HCT116 (cell line): Measurements from ENCODE around the gene MYZAP. TPM values are rescaled to one million over a fixed set of nuclear protein-coding genes. Genes with fewer than 3 reads are reported as not detected.

Source experiments
- ATAC-seq: fragments of 200-7000 bp; cut with Tn5 transposase; 2 replicates; pipeline ENCODE4 v1.9.1; 2020; ENCODE audit warnings: mild to moderate bottlenecking, moderate library complexity
- BruUV-seq: library from RNA; stranded (reverse); fragments of 400-500 nt; replicated peaks from 2 replicates; lab custom pipeline; 2021; lab: Mats Ljungman, UMichigan
- CTCF ChIA-PET: fragments of 300-600 bp; sonication (Branson Sonifier 250); formaldehyde crosslinking; loops from one replicate; lab custom pipeline; 2021; ENCODE audit warnings: antibody characterized with exemption; lab: Charles Lee
- POLR2A ChIA-PET: fragments of 300-600, 350-600 bp; sonication (Branson Sonifier 250); formaldehyde crosslinking; loops from one replicate; lab custom pipeline; 2021; ENCODE audit warnings: antibody characterized with exemption; lab: Charles Lee
- RAD21 ChIA-PET, 2 experiments: fragments of 300-600 bp; sonication (Branson Sonifier 250); formaldehyde crosslinking; loops; one replicate each; lab custom pipeline; 2023; ENCODE audit warnings: low total read pairs in 2 of 2; ENCODE audit not compliant: uncharacterized antibody in 2 of 2, unreplicated experiment in 2 of 2, low non-redundant PET in 1 of 2; lab: Charles Lee
- DNase-seq: peaks from one replicate; pipeline ENCODE4 v3.0.0-alpha.2; 2010; ENCODE audit warnings: low read depth, low spot score
- H2AFZ ChIP-seq: fragments of 200-600 bp; shearing (Covaris generic), sonication (generic); 2 replicates; pipeline ENCODE4 v1.6.1; 2017; ENCODE audit warnings: low read depth, mixed run types, mixed read lengths, antibody characterized with exemption, low read length; ENCODE audit not compliant: poor library complexity, severe bottlenecking
- H3K27ac ChIP-seq: 2 replicates; pipeline ENCODE4 v1.5.1; 2012; ENCODE audit warnings: low read depth, low read length
- H3K27me3 ChIP-seq: fragments of 200-600 bp; sonication (generic); 2 replicates; pipeline ENCODE4 v1.6.1; 2016; ENCODE audit warnings: mixed run types, low read length, mixed read lengths; ENCODE audit not compliant: insufficient read depth
- H3K36me3 ChIP-seq, 2 experiments: fragments of 200-500 bp in 1 of 2; fragments of 200-600 bp in 1 of 2; sonication (Bioruptor generic) in 1 of 2; sonication (generic) in 1 of 2; 2 replicates each; pipeline versions ENCODE4 v1.5.1 to v1.6.1; 2014 to 2016; ENCODE audit warnings: low read length in 2 of 2, inconsistent platforms in 1 of 2, mixed read lengths in 1 of 2, mixed run types in 1 of 2; ENCODE audit not compliant: insufficient read depth in 2 of 2, control insufficient read depth in 1 of 2
- H3K4me1 ChIP-seq, 2 experiments: fragments of 200-600 bp in 1 of 2; sonication (generic) in 1 of 2; 2 replicates each; pipeline versions ENCODE4 v1.5.1 to v1.6.1; 2012 to 2017; ENCODE audit warnings: low read length in 2 of 2, inconsistent platforms in 1 of 2, mild to moderate bottlenecking in 1 of 2, mixed read lengths in 1 of 2, mixed run types in 1 of 2, moderate library complexity in 1 of 2; ENCODE audit not compliant: insufficient read depth in 2 of 2, control insufficient read depth in 1 of 2
- H3K4me2 ChIP-seq: fragments of 200-600 bp; sonication (generic); 2 replicates; pipeline ENCODE4 v1.6.1; 2017; ENCODE audit warnings: mixed run types, low read length, mixed read lengths
- H3K4me3 ChIP-seq, 2 experiments: fragments of 200-600 bp in 1 of 2; sonication (generic) in 1 of 2; replicated peaks in 1 of 2; 2 replicates each; pipeline ENCODE4 v1.5.1; 2011 to 2016; ENCODE audit warnings: low read length in 2 of 2, control low read depth in 1 of 2, low read depth in 1 of 2, mild to moderate bottlenecking in 1 of 2, mixed read lengths in 1 of 2, mixed run types in 1 of 2
- H3K79me2 ChIP-seq: fragments of 200-600 bp; sonication (generic); 2 replicates; pipeline ENCODE4 v1.6.1; 2017; ENCODE audit warnings: mild to moderate bottlenecking, mixed run types, low read length, moderate library complexity, mixed read lengths; ENCODE audit not compliant: insufficient read depth
- H3K9ac ChIP-seq: fragments of 200-600 bp; sonication (generic); 2 replicates; pipeline ENCODE4 v1.6.1; 2016; ENCODE audit warnings: low read length, mixed read lengths
- H3K9me2 ChIP-seq: fragments of 200-600 bp; sonication (generic), shearing (Covaris generic); 2 replicates; pipeline ENCODE4 v1.6.1; 2017; ENCODE audit warnings: mixed run types, mild to moderate bottlenecking, moderate library complexity; ENCODE audit not compliant: insufficient read depth
- H3K9me3 ChIP-seq, 2 experiments: fragments of 200-500 bp in 1 of 2; fragments of 200-600 bp in 1 of 2; sonication (Bioruptor generic) in 1 of 2; sonication (generic) in 1 of 2; 2 replicates each; pipeline ENCODE4 v1.6.1; 2014 to 2017; ENCODE audit warnings: low read length in 2 of 2, mixed read lengths in 2 of 2, inconsistent platforms in 1 of 2, low read depth in 1 of 2, mild to moderate bottlenecking in 1 of 2, mixed run types in 1 of 2, moderate library complexity in 1 of 2; ENCODE audit not compliant: control insufficient read depth in 1 of 2, insufficient read depth in 1 of 2
- H4K20me1 ChIP-seq: fragments of 200-600 bp; sonication (generic), shearing (Covaris generic); 2 replicates; pipeline ENCODE4 v1.6.1; 2017; ENCODE audit warnings: mixed run types, mild to moderate bottlenecking, moderate library complexity; ENCODE audit not compliant: insufficient read depth
- ATF3 ChIP-seq: IDR thresholded peaks from 2 replicates; pipeline ENCODE4 v1.6.1; 2012
- CBX3 ChIP-seq: IDR thresholded peaks from 2 replicates; pipeline ENCODE4 v1.6.1; 2012; ENCODE audit warnings: low read depth
- CEBPB ChIP-seq: IDR thresholded peaks from 2 replicates; pipeline ENCODE4 v1.6.1; 2012; ENCODE audit warnings: low read depth
- ELF1 ChIP-seq: IDR thresholded peaks from 2 replicates; pipeline ENCODE4 v1.6.1; 2012; ENCODE audit warnings: low read depth, borderline replicate concordance
- EZH2 ChIP-seq: fragments of 200-600 bp; sonication (generic); IDR thresholded peaks from 2 replicates; pipeline ENCODE4 v1.6.1; 2017; ENCODE audit warnings: antibody characterized with exemption, mixed run types
- FOSL1 ChIP-seq: IDR thresholded peaks from 2 replicates; pipeline ENCODE4 v1.6.1; 2012; ENCODE audit warnings: low read depth
- JUND ChIP-seq: IDR thresholded peaks from 2 replicates; pipeline ENCODE4 v1.6.1; 2012
- SP1 ChIP-seq: IDR thresholded peaks from 2 replicates; pipeline ENCODE4 v1.6.1; 2012; ENCODE audit warnings: low read depth
- TCF7L2 ChIP-seq: IDR thresholded peaks from 2 replicates; pipeline ENCODE4 v1.7.0; 2011; ENCODE audit warnings: borderline replicate concordance, inconsistent platforms; ENCODE audit not compliant: insufficient read depth, insufficient read length; ENCODE audit errors: extremely low read depth
- ZNF274 ChIP-seq: fragments of 200-500 bp; sonication (Bioruptor generic); IDR thresholded peaks from 2 replicates; pipeline ENCODE4 v1.6.1; 2014; ENCODE audit warnings: mild to moderate bottlenecking, low read depth, low read length, inconsistent platforms
- intact Hi-C: fragments of 100-400 bp; cut with micrococcal nuclease; formaldehyde crosslinking; loops from 2 replicates; pipeline ENCODE4 v1.10.0; 2022
- total RNA-seq: library from RNA; stranded (reverse); gene quantifications from one replicate; pipeline ENCODE4 v1.2.1, GENCODE V29; 2021; ENCODE audit not compliant: unreplicated experiment
- TF ChIP-seq, protein P1 (sequence below), 3 experiments: fragments of 200-600 bp in 1 of 3; sonication (generic) in 1 of 3; IDR thresholded peaks in 2 of 3; conservative IDR thresholded peaks in 1 of 3; 2 replicates each; pipeline ENCODE4 v1.5.1; 2012 to 2017; ENCODE audit warnings: low read depth in 2 of 3, low read length in 2 of 3, antibody characterized with exemption in 1 of 3, borderline replicate concordance in 1 of 3, control low read depth in 1 of 3, mild to moderate bottlenecking in 1 of 3, mixed read lengths in 1 of 3, mixed run types in 1 of 3, moderate library complexity in 1 of 3; ENCODE audit not compliant: insufficient read depth in 1 of 3

Gene MYZAP
- total RNA-seq, 1 experiment from 2014 or later, result 5.8 TPM

DNA sequence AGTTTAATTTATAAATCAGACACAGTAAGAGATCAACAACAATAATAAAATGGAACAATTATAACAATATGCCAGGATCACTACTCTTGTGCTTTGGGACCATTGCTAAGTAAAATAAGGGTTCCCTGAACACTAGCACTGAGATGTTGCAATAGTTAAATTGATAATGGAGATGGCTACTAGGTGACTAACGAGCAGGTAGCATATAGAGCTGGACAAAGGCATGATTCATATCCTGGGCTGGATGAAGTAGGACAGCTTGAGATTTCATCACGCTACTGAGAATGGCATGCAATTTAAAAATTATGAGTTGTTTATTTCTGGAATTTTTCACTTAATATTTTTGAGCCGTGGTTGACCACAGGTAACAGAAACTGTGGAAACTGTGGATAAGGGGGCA is 20.7 kb upstream of the MYZAP start:
- Histone ChIP-seq H3K79me2 (no peaks in the 10 kb centered on the region), H3K4me3 (no peak overlapping the region), H3K27ac (no peak overlapping the region), H2AFZ (peak overlapping the region; percentile 76), H4K20me1 (no peaks in the 10 kb centered on the region), H3K9ac (no peak overlapping the region), H3K36me3 (no peaks in the 10 kb centered on the region), H3K4me2 (peak overlapping the region; percentile 39), H3K27me3 (no peaks in the 10 kb centered on the region), H3K9me2 (no peaks in the 10 kb centered on the region), H3K9me3 (no peaks in the 10 kb centered on the region), H3K4me1 (peaks cover 0 to 22% of the 10 kb centered on the region in 2 experiments; a peak in 2 of 4 replicates)
- TF ChIP-seq CBX3, result no peak
- TF ChIP-seq ATF3, result peak; percentile 20; the same call in 1 of the 2 replicates
- TF ChIP-seq SP1, result peak; percentile 52; the same call in 1 of the 2 replicates
- peak; percentile 51 for TF ChIP-seq FOSL1
- no peak for TF ChIP-seq ZNF274
- peak; percentile 54; the same call in 1 of the 2 replicates for TF ChIP-seq JUND
- peak; percentile 94 for TF ChIP-seq CEBPB
- TF ChIP-seq, protein P1, sequence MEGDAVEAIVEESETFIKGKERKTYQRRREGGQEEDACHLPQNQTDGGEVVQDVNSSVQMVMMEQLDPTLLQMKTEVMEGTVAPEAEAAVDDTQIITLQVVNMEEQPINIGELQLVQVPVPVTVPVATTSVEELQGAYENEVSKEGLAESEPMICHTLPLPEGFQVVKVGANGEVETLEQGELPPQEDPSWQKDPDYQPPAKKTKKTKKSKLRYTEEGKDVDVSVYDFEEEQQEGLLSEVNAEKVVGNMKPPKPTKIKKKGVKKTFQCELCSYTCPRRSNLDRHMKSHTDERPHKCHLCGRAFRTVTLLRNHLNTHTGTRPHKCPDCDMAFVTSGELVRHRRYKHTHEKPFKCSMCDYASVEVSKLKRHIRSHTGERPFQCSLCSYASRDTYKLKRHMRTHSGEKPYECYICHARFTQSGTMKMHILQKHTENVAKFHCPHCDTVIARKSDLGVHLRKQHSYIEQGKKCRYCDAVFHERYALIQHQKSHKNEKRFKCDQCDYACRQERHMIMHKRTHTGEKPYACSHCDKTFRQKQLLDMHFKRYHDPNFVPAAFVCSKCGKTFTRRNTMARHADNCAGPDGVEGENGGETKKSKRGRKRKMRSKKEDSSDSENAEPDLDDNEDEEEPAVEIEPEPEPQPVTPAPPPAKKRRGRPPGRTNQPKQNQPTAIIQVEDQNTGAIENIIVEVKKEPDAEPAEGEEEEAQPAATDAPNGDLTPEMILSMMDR (IDR thresholded peaks at IDR 0.05 in 2 of 3, conservative IDR thresholded peaks at IDR 0.05 in 1 of 3; ENCODE audit: borderline replicate concordance in 1 of 3, insufficient read depth in 1 of 3, low read depth in 2 of 3, low read length in 2 of 3), result no peak
- no peak for TF ChIP-seq EZH2
- TF ChIP-seq TCF7L2, result no peak
- no peak for TF ChIP-seq ELF1
- CTCF ChIA-PET, result interaction anchor here (1.0 to 2.1 kb wide), 2 partner anchors 10 to 500 kb away, joined by 5 to 6 read pairs; no protein-coding TSS in a partner anchor
- BruUV-seq, result no TSS peak
- peak; percentile 51 for DNase-seq
- 0 out of 2 replicates have a peak, but pooled peaks have one; percentile 58 for ATAC-seq
- RAD21 ChIA-PET, result no interaction called here
- intact Hi-C loops, result no loop called here
- POLR2A ChIA-PET, result interaction anchor here (1.3 kb wide), 1 partner anchor 136 kb away, joined by 4 read pairs; the partner anchor contains the start of gene POLR2M
